Gastrocnemius medialis (tissue), 4 donors: ENCODE data around the gene VTI1A.

ENCODE experiments used
- CTCF ChIP-seq, 5 experiments: fragments of 450-650 bp in 3 of 5; fragments of 200-600 bp in 2 of 5; sonication (generic) in 2 of 5; IDR thresholded peaks in 4 of 5; conservative IDR thresholded peaks in 1 of 5; 1 replicate in 4 of 5; 2 replicates in 1 of 5; pipeline ENCODE4 v1.5.1; 2016 to 2019; ENCODE audit warnings: antibody characterized with exemption in 5 of 5, mild to moderate bottlenecking in 3 of 5, moderate library complexity in 3 of 5
- POLR2A ChIP-seq, 2 donors: fragments of 450-650 bp; IDR thresholded peaks; one replicate each; pipeline ENCODE4 v1.6.1; 2017; ENCODE audit warnings: antibody characterized with exemption in 2 of 2, mild to moderate bottlenecking in 2 of 2, moderate library complexity in 2 of 2

GRCh38 chr10:112588225-112588990 is 141.4 kb downstream of the VTI1A start:
- TF ChIP-seq CTCF (IDR thresholded peaks at IDR 0.05 in 4 of 5, conservative IDR thresholded peaks at IDR 0.05 in 1 of 5) (no peak), POLR2A (IDR thresholded peaks at IDR 0.05) (no peak)
